Kidney capillary endothelial cell (primary cell): ENCODE results near the gene RNF150.

Source experiments
- DNase-seq: peaks from one replicate; pipeline ENCODE4 v3.0.0-alpha.2; 2018; ENCODE audit warnings: low spot score

RNF150 gene

GRCh38 chr4:141131723-141132071, 1.6 kb downstream of the RNF150 start:
- no peak for DNase-seq

DNA sequence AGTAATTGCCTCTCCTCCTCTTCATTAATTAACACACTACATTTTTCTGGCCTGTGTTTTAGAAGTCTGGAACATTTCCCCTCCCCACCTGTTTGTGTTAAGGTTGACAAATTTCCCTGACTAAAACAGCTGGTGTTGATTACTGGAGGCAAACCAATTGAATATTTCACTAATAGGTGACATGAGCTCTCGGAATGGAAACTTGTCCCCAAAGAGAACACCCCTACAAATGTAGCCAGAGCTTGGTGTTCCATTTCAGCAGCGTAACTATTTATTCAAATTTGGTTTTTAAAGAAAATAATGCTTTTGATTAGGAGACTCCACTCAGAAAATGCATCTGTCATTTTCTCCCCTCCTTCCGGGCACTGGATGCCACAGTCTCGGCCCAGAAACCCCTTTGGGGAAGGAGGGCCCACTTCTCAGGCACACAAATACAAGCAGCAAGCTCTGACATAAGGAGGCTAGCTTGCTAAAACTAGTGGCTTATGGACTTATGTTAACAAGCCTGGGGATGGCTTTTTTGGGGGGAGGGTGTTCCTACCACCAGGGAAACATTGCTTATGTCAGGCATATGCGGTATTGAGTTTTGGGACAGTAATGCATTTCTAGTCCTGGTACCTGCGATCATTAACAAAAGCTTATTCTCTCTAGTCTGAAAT, 2.2 kb downstream of the RNF150 start:
- no peak for DNase-seq

- DNase-seq, result no peak
Measured at GRCh38 chr4:141127884-141128283, 5.4 kb downstream of the RNF150 start.

DNA sequence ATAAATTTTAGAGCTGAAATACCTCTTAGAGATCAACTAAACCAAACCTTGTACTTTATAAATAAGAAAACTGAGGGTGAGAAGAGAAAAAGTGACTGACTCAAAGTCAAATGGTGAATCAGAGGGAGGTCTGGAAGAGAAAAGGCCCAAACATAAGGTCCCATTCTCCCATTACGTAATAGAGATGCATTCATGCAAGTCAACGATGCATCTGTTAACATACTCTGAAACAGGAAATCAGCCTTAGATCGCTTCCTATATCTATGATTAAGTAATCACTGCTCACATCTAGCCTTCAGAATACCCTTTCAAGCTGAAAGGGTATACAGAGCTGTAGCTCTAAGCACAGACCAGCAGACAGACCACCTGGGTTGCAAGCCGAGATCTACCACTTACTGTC, 6.5 kb downstream of the RNF150 start:
- DNase-seq, result no peak

DNA sequence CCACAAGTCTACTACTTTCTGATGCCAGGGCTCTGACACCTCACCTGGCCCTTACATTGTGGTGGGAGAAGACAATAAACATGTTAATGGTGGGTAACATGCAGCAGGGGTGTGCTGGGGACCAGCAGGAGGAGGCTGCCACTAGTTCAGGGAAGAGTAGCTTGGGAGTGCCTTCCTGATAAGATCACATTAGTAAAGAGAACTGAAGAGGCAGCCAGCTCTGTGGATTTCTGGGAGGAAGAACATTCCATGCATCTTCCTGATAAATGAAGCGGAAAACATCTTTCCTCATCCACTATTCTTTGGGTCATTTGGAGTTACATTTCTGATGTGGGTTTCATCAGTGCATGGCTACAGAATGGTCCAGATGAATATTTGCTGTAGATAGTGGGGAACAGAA, 9.0 kb downstream of the RNF150 start:
- DNase-seq, result no peak

DNA sequence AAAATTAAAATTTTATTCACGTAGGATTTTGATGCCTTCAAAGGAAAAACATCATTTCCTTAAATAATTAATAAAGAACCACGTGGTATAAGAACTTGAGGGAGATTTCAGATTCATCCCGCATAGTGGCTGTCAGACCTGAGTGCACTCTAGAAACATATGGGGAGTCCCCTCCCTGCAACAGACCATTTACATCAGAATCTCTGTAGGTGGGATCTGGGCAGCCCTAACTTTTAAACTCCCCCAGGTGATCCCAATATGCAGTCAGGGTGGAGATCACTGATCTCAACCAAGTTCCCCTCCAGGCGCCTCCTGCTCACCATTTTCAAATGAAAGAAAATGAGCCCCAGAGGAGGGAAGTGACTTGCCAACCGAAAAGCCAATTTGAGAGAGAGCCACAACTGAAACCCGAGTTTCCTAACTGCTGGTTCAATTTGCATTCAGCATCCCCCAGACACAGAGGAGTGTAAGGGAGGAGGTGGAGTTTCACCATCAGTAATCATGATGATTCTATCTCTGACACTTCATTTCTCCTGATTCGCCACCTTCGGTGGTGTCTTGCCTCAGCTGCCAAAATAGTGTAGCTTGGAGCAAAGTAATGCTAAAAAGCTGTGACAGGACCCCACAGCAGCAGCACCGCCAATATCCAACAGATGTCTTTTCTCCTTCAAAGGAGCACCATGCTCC, 11.4 kb downstream of the RNF150 start:
- no peak for DNase-seq

GRCh38 chr4:141121101-141121500, 12.2 kb downstream of the RNF150 start:
- no peak for DNase-seq

- DNase-seq, result no peak
Measured at GRCh38 chr4:141120036-141120593, 13.2 kb downstream of the RNF150 start.

GRCh38 chr4:141119071-141119470, 14.2 kb downstream of the RNF150 start:
- no peak for DNase-seq

DNA sequence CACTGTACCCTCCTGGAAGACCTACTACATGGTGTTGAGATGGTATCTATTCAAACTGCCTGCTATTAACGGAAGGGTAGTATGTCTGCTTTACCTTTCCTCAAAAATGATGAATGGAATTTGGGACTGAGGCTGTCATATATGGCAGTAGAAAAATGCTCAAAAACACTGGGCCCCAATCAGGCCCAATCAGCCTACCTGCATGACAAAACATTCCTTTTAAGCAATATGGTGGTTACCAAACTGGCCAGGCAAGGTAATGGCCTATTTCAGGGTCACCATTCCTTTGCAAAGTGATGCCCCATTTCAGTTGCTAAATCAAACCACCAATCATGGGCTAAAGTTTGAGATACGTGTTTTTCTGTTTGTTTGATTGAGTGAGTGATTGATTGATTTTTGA, 14.9 kb downstream of the RNF150 start:
- DNase-seq, result no peak

GRCh38 chr4:141117935-141118334, 15.3 kb downstream of the RNF150 start:
- DNase-seq, result no peak

DNA sequence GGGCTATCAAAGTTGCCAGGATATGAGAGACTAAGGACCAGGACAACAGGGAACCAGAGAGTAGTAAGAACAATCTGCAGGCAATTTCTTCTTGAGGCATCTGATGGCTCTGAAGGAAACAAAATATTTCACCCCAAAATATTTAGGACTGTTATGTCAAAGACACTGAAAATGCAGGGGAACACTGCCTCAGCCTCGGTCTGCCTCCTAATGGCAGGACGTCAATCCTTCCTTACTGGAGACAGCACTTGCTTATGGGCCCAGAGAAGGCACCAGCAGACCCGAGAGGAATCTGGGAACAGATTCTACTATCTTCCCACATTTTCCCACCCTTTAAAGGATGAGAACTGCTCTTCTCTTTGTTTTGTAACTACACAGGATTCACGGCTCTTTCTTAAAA, 23.3 kb downstream of the RNF150 start:
- DNase-seq, result no peak

DNA sequence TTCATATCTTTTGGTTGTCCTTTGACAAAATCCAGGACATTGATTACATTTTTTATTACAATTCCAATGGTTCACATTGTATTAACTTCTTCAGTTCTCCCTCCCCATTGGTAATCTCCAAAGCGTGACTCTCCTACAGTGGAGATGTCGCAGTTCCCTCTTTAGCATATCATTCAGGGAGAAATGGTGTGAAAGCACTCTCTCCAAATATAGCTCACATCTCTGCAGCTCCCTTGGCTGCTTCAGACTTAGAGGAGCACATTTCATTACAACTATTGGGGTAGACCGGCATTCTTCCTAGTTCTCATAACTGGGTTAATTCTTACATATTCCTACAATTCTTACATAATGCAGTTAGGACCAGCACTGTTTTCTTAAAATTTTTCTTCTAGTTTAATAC, 25.3 kb downstream of the RNF150 start:
- DNase-seq, result no peak

DNA sequence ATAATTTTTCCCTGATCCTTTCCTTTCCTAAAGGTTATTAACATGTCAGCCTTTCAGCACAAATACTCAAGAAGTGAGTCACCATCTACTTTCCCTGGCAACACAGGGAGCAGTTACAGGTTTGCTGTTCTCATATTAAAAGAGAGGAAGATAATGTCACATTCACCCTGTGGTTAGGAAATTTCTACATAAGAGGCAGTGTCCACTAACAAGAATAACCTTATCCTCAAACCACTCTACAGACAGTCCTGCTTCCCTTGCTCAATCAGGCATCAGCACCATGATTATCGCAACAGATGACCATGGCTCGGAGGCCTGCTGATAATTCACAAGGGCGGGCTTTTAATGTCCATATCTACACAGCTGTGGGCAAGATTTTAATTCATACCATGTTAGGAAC, 30.9 kb downstream of the RNF150 start:
- no peak for DNase-seq

- DNase-seq, result no peak
Measured at GRCh38 chr4:141101511-141101910, 31.8 kb downstream of the RNF150 start.

GRCh38 chr4:141099326-141099725, 33.9 kb downstream of the RNF150 start:
- no peak for DNase-seq

DNA sequence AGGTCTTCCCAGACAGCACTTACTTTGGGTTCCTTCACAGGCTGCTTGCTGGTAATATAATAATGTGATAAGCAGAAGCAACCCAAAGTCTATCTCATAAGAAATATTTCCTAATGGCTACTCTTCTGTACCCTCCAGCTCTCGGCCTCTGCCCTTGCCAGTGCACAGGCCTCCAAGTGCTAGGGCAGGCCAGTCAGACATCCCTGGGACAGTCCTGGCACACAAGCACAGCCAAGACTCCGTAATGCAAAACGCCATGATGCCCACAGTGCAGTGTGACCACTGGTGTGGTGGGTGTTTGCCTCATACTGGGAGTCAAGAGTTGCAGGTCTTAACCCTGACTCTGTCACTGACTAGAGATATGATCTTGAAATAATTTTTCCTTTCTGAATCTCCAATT, 35.1 kb downstream of the RNF150 start:
- DNase-seq, result no peak

DNA sequence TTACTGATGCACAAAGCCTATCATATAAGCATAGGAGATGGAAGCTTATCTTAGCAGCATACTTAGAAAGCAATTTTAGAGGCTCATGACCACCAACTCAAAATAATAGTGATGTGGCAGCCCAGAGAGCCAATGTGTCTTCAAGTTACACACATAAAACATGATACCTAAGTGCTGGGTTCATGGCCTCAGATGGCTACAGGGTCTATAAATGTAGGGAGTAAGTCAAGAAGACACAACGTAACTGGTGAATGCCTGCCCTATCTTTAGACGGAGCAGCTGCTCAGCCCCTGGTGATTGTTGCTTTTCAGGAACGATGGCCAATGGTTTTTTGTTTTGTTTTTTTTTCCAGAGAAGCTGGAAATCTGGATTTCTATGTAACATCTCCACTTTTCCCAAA, 42.8 kb downstream of the RNF150 start:
- no peak for DNase-seq

- no peak for DNase-seq
Measured at GRCh38 chr4:141081921-141082395, 51.3 kb downstream of the RNF150 start.

- no peak for DNase-seq
Measured at GRCh38 chr4:141080668-141081067, 52.6 kb downstream of the RNF150 start.

- DNase-seq, result no peak
Measured at GRCh38 chr4:141079393-141079930, 53.8 kb downstream of the RNF150 start.

DNA sequence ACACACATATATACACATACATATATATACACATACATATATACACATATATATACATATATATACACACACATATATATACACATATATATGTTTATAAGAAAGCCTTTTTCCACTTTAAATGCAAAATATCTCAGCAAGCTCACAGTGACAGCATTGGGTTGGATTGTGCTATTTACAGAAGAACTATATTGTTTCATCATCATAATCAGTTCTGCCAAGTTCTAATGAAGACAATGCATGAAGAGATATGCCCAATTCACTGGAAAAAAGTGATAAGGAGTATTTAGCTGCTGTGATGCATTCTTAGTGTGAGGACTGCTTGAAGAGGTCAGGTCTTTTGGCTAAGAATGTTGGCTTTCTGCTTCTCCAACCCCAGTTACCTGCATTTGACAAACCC, 54.4 kb downstream of the RNF150 start:
- DNase-seq, result no peak

DNA sequence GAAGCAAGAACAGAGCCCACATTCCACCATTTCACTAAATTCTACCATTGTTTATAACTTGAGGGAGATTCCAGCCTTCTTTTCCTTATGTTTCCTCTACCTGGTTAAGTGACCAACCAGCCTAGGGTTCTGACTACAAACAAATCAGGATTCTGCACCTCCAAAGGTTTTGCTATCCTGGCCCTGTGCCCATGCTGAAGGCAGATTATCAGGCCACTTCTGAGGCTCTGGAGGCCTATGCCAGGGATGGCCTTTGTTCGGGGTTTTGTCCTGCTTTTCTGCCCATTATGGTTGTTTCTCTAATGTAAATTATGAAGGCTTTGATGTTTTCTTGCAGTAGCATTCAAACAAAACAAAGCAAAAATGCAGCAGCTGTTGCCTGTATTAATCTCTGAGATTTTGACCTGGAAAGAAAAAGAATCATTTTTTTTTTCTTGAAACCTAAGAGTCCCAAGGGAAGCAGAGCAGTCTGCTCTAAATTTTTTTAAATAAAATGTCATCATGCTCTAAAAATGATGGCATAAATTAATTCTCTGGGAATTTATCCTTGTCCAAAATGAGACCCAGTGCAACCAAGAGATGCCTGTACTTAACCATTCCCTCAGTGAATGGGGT, 55.6 kb downstream of the RNF150 start:
- no peak for DNase-seq
